ENCODE measurements around the gene CER1.

DNA sequence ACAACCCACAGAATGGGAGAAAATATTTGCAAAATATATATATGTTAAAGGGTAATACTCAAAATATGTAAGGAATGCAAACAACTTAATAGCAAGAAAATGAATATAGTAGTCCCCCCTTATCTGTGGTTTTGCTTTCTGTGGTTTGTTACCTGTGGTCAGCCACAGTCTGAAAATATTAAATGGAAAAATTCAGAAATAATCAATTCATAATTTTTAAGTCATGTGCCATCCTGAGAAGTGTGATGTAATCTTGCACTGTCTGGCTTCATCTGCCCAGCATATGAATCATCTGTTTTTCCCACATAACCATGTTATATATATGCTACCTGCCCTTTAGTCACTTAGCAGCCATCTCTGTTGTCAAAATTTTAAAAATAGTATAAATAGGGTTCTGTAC is 11.7 kb downstream of the CER1 start:
- no peak for TF ChIP-seq YY1 (IDR thresholded peaks at IDR 0.05; ENCODE audit: insufficient read depth, insufficient read length)
- TF ChIP-seq SUZ12 (IDR thresholded peaks at IDR 0.05; ENCODE audit: extremely low read depth, insufficient read depth, insufficient read length), result no peak
- no peak for TF ChIP-seq ZNF274 (IDR thresholded peaks at IDR 0.05; ENCODE audit: low read depth, low read length)
